Liver (tissue), 3 donors: ENCODE results near the gene TBC1D16.

Experiments used
- EGR1 ChIP-seq, 2 donors: IDR thresholded peaks; 2 replicates each; pipeline ENCODE4 v1.6.1; 2016 to 2018; ENCODE audit warnings: antibody characterized with exemption in 2 of 2, low read depth in 2 of 2
- FOXA2 ChIP-seq: IDR thresholded peaks from 2 replicates; pipeline ENCODE4 v1.6.1; 2016; ENCODE audit warnings: antibody characterized with exemption
- GABPA ChIP-seq, 2 donors: IDR thresholded peaks in 1 of 2; conservative IDR thresholded peaks in 1 of 2; 2 replicates each; pipeline ENCODE4 v1.6.1; 2016; ENCODE audit warnings: antibody characterized with exemption in 2 of 2, mild to moderate bottlenecking in 1 of 2, moderate library complexity in 1 of 2
- JUND ChIP-seq, 2 donors: IDR thresholded peaks; 2 replicates each; pipeline ENCODE4 v1.6.1; 2016; ENCODE audit warnings: antibody characterized with exemption in 2 of 2
- RAD21 ChIP-seq, 2 donors: IDR thresholded peaks; 2 replicates each; pipeline ENCODE4 v1.6.1; 2016; ENCODE audit warnings: antibody characterized with exemption in 2 of 2, mild to moderate bottlenecking in 2 of 2
- SP1 ChIP-seq: IDR thresholded peaks from 2 replicates; pipeline ENCODE4 v1.6.1; 2018; ENCODE audit warnings: antibody characterized with exemption, mild to moderate bottlenecking
- TAF1 ChIP-seq: conservative IDR thresholded peaks from 2 replicates; pipeline ENCODE4 v1.6.1; 2016; ENCODE audit warnings: antibody characterized with exemption, mild to moderate bottlenecking
- TF ChIP-seq, protein P1 (sequence below): fragments of 150-350 bp; IDR thresholded peaks from 2 replicates; pipeline ENCODE4 v1.5.1; 2017; ENCODE audit warnings: improper control_type of control experiment, low read depth, low read length; ENCODE audit not compliant: missing input control
- TF ChIP-seq, protein P2 (sequence below): IDR thresholded peaks from 2 replicates; pipeline ENCODE4 v1.6.1; 2016; ENCODE audit warnings: antibody characterized with exemption
- TF ChIP-seq, protein P3 (sequence below): IDR thresholded peaks from 2 replicates; pipeline ENCODE4 v1.6.1; 2016; ENCODE audit warnings: antibody characterized with exemption
- TF ChIP-seq, protein P4 (sequence below): IDR thresholded peaks from 2 replicates; pipeline ENCODE4 v1.6.1; 2016; ENCODE audit warnings: antibody characterized with exemption, mild to moderate bottlenecking
- donor health status: healthy.
- donor health status: healthy.

DNA sequence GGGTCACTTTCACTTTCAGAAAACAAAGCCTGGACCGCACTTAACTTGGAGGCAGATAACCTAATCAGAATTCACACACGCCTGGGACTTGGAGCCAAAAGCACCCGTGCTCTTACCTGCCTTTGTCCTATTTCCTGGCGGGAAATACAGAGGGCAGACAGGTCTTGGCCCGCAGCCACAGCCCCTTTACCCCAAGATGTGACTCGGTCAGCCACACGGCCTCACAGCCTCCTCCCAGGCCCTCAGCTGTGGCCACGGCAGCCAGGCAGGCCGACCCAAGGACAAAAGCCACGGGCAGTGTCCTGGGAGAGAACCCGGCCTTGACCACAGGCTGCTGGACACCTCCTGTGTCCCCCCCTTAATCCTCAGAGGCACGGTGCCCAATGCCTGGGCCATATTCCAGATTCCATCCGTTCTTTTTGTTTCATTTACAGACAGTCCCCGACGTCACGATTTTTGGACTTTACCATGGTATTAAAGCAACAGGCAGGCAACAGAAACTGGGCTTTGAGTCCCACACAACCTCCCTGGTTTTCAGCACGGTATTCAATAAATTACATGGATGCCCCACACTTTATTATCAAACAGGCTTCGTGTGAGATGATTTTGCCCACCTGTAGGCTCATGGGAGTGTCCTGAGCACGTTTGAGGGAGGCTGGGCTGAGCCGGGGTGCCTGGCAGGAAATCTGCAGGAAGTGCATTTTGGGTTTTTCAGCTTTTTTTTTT lies 35.6 kb upstream of the TBC1D16 start:
- TF ChIP-seq GABPA (IDR thresholded peaks at IDR 0.05 in 1 of 2, conservative IDR thresholded peaks at IDR 0.05 in 1 of 2), result no peak
- TF ChIP-seq, protein P1, sequence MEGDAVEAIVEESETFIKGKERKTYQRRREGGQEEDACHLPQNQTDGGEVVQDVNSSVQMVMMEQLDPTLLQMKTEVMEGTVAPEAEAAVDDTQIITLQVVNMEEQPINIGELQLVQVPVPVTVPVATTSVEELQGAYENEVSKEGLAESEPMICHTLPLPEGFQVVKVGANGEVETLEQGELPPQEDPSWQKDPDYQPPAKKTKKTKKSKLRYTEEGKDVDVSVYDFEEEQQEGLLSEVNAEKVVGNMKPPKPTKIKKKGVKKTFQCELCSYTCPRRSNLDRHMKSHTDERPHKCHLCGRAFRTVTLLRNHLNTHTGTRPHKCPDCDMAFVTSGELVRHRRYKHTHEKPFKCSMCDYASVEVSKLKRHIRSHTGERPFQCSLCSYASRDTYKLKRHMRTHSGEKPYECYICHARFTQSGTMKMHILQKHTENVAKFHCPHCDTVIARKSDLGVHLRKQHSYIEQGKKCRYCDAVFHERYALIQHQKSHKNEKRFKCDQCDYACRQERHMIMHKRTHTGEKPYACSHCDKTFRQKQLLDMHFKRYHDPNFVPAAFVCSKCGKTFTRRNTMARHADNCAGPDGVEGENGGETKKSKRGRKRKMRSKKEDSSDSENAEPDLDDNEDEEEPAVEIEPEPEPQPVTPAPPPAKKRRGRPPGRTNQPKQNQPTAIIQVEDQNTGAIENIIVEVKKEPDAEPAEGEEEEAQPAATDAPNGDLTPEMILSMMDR, result no peak
- no peak for TF ChIP-seq TAF1
- peak in 1 of 2 donors; percentile 47 for TF ChIP-seq JUND (IDR thresholded peaks at IDR 0.05)
- TF ChIP-seq SP1, result peak; percentile 73
- TF ChIP-seq, protein P2, sequence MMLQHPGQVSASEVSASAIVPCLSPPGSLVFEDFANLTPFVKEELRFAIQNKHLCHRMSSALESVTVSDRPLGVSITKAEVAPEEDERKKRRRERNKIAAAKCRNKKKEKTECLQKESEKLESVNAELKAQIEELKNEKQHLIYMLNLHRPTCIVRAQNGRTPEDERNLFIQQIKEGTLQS, result no peak
- TF ChIP-seq, protein P3, sequence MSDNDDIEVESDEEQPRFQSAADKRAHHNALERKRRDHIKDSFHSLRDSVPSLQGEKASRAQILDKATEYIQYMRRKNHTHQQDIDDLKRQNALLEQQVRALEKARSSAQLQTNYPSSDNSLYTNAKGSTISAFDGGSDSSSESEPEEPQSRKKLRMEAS, result peak; percentile 70
- TF ChIP-seq EGR1 (IDR thresholded peaks at IDR 0.05; ENCODE audit: low read depth in 2 of 2), result no peak
- TF ChIP-seq, protein P4, sequence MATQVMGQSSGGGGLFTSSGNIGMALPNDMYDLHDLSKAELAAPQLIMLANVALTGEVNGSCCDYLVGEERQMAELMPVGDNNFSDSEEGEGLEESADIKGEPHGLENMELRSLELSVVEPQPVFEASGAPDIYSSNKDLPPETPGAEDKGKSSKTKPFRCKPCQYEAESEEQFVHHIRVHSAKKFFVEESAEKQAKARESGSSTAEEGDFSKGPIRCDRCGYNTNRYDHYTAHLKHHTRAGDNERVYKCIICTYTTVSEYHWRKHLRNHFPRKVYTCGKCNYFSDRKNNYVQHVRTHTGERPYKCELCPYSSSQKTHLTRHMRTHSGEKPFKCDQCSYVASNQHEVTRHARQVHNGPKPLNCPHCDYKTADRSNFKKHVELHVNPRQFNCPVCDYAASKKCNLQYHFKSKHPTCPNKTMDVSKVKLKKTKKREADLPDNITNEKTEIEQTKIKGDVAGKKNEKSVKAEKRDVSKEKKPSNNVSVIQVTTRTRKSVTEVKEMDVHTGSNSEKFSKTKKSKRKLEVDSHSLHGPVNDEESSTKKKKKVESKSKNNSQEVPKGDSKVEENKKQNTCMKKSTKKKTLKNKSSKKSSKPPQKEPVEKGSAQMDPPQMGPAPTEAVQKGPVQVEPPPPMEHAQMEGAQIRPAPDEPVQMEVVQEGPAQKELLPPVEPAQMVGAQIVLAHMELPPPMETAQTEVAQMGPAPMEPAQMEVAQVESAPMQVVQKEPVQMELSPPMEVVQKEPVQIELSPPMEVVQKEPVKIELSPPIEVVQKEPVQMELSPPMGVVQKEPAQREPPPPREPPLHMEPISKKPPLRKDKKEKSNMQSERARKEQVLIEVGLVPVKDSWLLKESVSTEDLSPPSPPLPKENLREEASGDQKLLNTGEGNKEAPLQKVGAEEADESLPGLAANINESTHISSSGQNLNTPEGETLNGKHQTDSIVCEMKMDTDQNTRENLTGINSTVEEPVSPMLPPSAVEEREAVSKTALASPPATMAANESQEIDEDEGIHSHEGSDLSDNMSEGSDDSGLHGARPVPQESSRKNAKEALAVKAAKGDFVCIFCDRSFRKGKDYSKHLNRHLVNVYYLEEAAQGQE, result peak; percentile 61
- no peak for TF ChIP-seq FOXA2
- TF ChIP-seq RAD21 (IDR thresholded peaks at IDR 0.05), result peak; percentile 10 to 31
